Loucy (cell line): ENCODE results near the gene ANO9.

Source experiments
- EZH2phosphoT487 ChIP-seq: fragments of 200-600 bp; IDR thresholded peaks from 2 replicates; pipeline ENCODE4 v1.6.1; 2018; ENCODE audit warnings: antibody characterized with exemption, mild to moderate bottlenecking, moderate library complexity, borderline replicate concordance
- TF ChIP-seq, protein P1 (sequence below): fragments of 200-600 bp; sonication (generic); conservative IDR thresholded peaks from 2 replicates; pipeline ENCODE4 v1.5.1; 2014; ENCODE audit warnings: mild to moderate bottlenecking, antibody characterized with exemption, low read length

DNA sequence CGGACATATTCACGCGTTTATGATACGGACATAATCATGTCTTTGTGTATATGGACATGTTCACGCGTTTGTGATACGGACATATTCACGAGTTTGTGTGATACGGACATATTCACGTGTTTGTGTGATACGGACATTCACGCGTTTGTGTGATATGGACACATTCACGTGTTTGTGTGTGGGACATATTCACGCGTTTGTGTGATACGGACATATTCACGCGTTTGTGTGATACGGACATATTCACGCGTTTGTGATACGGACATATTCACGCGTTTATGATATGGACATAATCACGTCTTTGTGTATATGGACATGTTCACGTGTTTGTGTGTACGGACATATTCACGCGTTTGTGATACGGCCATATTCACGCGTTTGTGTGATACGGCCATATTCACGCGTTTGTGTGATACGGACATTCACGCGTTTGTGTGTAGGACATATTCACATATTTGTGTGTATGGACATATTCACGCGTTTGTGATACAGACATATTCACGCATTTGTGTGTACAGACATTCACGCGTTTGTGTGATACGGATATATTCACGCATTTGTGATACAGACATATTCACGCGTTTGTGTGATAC is 33.2 kb upstream of the ANO9 start:
- TF ChIP-seq, protein P1, sequence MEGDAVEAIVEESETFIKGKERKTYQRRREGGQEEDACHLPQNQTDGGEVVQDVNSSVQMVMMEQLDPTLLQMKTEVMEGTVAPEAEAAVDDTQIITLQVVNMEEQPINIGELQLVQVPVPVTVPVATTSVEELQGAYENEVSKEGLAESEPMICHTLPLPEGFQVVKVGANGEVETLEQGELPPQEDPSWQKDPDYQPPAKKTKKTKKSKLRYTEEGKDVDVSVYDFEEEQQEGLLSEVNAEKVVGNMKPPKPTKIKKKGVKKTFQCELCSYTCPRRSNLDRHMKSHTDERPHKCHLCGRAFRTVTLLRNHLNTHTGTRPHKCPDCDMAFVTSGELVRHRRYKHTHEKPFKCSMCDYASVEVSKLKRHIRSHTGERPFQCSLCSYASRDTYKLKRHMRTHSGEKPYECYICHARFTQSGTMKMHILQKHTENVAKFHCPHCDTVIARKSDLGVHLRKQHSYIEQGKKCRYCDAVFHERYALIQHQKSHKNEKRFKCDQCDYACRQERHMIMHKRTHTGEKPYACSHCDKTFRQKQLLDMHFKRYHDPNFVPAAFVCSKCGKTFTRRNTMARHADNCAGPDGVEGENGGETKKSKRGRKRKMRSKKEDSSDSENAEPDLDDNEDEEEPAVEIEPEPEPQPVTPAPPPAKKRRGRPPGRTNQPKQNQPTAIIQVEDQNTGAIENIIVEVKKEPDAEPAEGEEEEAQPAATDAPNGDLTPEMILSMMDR, result no peak
- no peak for TF ChIP-seq EZH2phosphoT487
